ENCODE measurements around the gene MAP10.
A peak's percentile ranks its signal among the peaks of the same experiment; 100 is the strongest.
"Not testable (repeated sequence)": the region's sequence is repeated elsewhere in the genome, so short reads cannot be mapped to it uniquely, and the experiment has no call there.

The MAP10 gene

DNA sequence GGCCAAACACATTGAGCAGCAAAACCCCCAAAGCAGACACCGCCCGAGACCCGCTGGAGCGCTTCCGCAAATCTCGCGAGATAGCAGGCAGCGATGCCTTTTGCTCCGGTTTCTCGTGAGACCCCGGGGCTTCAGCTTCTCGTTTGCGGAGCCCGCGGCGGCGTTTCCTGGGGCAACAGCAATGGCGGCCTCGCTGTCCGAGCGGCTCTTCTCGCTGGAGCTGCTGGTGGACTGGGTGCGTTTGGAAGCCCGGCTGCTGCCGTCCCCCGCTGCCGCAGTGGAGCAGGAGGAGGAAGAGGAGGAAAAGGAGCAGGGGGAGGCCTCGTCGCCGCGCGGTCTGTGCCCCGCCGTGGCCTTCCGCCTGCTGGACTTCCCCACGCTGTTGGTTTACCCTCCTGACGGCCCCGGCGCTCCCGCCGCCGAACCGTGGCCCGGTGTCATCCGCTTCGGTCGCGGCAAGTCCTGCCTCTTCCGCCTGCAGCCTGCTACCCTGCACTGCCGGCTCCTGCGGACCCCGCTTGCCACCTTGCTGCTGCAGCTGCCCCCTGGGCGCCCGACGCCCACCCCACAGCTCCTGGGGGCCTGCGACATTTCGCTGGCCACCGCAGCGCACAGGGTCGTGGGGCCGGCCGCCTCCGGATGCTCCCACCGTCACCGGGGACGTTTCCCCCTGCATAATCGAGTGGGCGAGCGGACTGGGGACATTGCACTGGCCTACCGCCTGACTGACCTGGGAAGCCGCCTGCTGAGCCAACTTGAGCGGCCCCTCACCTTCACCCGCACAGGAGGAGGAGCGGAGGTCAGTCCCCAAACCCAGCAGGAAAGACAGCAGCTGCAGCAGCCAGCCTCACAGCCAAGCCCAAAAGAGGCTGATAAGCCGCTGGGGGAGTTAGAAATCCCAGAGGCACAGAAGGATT lies at the start of gene MAP10:
Gene MAP10 (plus strand): TSS at position 148 of the 917 bp plus-strand sequence. CDS start 34 bp downstream, at position 182.
- peak; percentile 61 for DNase-seq (ENCODE audit: low read depth)

GRCh38 chr1:232764458-232765251 lies 40.6 kb upstream of the MAP10 start:
- no peak for DNase-seq (ENCODE audit: low read depth)

DNA sequence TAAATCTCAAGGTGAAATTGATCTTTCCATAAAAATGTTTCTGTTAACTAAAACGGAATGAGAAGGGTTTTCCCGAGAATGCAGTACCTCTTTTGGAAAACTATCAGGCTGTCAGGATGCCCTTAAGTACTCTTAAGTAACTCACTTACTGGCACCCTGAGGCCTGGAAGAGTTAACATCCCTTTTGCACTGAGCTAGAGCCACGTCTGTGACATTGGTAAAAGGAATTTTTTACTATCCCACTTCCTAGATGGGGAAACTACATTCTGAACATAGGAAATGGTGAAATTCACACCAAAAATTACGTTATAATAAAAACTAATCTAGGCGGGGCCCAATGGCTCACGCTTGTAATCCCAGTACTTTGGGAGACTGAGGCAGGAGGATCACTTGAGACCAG lies 39.7 kb upstream of the MAP10 start:
- no peak for DNase-seq (ENCODE audit: low read depth)

GRCh38 chr1:232766241-232766890 lies 38.9 kb upstream of the MAP10 start:
- no peak for DNase-seq (ENCODE audit: low read depth)

DNA sequence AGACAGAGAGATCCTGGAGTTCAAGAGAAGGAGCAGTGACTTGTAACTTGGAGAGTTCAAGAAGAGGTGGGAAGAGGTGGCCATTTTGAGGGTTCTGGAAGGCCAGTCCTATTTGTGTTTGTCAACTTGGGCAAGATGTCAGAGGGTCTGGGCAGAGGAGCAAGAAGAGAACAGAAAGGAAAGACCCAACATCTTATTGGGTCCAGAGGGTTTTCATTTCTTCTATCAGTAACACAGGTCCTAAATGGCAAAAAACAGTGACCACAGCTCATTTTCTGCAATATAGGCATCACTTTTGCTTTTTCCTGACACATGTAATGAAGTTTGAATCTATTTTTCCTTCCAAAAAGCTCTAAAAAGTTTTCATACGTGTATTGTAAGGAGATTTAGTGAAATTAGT lies 38.3 kb upstream of the MAP10 start:
- DNase-seq (ENCODE audit: low read depth), result no peak

- DNase-seq (ENCODE audit: low read depth), result no peak
Observed at GRCh38 chr1:232767305-232768074, 37.7 kb upstream of the MAP10 start.

GRCh38 chr1:232768793-232769192 lies 36.4 kb upstream of the MAP10 start:
- no peak for DNase-seq (ENCODE audit: low read depth)

DNA sequence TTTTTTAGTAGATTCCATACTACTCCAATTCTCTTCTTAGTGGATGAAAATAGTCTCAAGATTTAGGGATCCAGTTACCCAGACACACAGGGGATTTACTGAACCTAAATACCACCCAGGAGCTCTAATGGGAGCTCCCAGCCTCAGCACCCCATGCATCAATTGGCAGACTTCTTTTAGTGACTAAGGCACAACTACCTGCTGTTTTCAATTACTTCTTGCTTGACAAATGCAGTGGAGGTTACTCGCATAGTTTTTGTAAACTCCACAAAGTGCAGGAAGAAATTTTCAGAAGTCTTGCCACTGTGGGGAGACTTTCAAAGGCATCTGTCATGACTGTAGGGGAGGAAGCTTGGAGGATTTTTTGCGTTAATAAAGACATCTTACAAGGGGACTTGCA lies 35.5 kb upstream of the MAP10 start:
- DNase-seq (ENCODE audit: low read depth), result no peak

- no peak for DNase-seq (ENCODE audit: low read depth)
Observed at GRCh38 chr1:232773752-232774151, 31.5 kb upstream of the MAP10 start.

- no peak for DNase-seq (ENCODE audit: low read depth)
Observed at GRCh38 chr1:232776526-232777106, 28.6 kb upstream of the MAP10 start.

- no peak for DNase-seq (ENCODE audit: low read depth)
Observed at GRCh38 chr1:232780354-232780753, 24.9 kb upstream of the MAP10 start.

- no peak for DNase-seq (ENCODE audit: low read depth)
Observed at GRCh38 chr1:232784794-232785193, 20.4 kb upstream of the MAP10 start.

GRCh38 chr1:232785630-232786029 lies 19.6 kb upstream of the MAP10 start:
- not testable (repeated sequence) for DNase-seq (ENCODE audit: low read depth)

GRCh38 chr1:232786845-232787455 lies 18.3 kb upstream of the MAP10 start:
- DNase-seq (ENCODE audit: low read depth), result no peak

GRCh38 chr1:232788235-232788872 lies 16.9 kb upstream of the MAP10 start:
- DNase-seq (ENCODE audit: low read depth), result no peak

DNA sequence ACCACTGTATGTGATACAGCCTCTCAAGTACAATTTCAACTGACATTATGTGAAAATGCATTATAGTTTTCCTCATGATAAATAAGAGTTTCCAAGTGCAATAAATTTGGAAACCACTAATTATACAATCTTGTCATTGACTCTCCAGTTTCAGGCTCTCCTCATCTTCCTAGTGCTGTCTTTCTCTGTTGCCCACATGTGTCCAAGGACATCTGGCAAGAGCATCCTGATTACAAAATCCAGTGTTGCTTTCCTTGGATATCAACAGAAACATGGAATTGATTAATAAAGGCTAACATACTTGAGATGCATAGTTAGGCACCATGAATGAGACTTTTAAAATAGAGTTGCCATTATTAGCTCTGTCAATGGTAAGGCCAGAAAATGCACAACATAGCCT lies 15.6 kb upstream of the MAP10 start:
- DNase-seq (ENCODE audit: low read depth), result no peak

GRCh38 chr1:232792949-232793348 lies 12.3 kb upstream of the MAP10 start:
- DNase-seq (ENCODE audit: low read depth), result no peak

DNA sequence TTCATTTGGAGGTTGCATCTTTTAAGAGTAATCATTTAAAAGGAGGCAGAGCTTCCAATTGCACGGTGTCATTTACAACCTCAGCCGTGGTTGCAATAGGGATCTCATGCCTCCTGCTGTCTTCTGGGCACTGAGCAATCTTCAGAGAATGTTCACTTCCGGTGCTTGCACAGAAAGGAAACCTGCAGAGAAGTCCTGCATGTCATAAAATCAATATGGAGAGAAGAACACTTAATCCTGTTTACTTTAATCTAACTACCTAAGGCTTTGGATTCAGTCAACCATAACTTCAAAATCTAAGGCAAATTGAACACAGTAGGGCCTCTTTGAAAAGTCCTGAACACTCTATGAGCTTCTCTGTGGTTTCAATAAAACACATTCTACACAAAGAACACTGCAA lies 11.3 kb upstream of the MAP10 start:
- no peak for DNase-seq (ENCODE audit: low read depth)

DNA sequence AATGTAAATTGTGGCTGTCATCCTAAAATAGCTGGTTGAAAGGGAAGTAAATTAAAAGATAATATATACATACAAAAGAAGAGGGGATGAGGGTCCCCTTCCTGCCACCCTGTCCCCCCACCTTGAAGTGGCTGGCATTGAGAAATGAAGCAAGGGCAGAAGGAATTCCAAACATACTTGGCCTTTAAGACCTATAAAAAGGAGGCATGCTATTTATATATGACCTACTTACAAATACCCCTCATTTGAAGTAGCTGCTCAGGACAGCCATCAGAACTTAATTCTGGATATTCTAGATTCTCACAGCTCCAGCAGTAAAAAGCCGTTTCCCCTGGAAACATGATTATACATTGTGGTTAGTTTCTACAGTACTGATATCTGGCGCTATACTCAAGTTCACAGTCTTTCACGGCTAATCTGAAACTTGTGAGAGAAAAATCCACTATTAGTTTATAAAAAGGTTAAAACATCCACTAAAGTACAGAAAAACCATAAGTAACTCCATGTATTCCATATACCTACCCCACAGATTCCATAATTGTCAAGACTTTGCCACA lies 9.6 kb upstream of the MAP10 start:
- DNase-seq (ENCODE audit: low read depth), result no peak

DNA sequence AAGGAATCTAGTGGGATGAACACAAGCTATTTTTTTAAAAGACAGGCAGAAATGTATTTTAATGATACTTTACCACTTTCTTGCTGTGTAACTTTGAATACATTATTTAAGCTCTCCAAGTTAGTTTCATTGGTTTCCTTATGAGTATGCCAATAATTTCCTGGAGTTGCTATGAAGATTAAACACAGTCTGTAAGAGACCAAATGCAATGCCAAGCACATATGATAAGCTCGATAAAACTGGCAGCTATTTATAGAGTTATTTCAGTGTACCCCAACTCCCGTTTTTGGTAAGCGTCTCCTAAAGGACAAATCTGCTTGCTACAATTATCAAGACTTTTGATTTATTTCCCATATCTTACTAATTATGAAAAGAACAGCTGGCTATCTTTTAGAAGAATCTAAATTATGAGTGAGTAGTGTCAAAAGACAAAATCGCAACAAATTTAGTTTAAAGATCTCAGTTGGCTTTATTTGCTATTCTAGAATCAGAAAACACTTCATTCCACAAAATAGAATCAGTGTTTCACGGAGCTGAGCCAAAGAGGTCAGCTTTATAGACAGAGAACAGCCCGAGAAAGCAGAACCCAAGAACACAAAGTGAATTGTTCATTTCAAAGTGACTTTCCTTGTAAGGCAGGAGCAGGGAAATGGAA lies 7.2 kb upstream of the MAP10 start:
- DNase-seq (ENCODE audit: low read depth), result no peak

Data from stimulated activated CD8-positive, alpha-beta memory T cell treated with anti-CD3 and anti-CD28 coated beads, Interleukin-4, amount 100 ng/mL, for 24 hours (primary cell).